Measurements from ENCODE around the gene CDC42BPA.

DNA sequence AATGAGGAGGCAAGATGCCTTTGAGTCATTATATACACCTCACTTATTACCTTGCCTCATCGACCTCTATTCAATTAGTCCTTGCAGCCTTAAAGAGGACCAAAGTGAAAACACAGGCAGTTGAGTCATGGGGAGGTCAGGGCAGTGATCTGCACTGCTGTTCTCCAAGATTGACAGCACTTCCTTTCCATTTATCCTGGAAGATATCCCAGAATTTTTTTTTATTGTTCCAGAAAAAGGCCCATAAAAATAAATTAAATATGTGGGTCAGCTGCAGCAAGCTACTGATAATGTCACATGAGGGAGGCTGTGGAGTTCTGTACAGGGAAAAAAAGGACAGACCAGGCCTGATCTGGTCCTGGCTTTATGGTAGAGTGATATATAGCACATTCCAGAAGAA is 33.2 kb upstream of the CDC42BPA start:
- TF ChIP-seq JUND (IDR thresholded peaks at IDR 0.05), result no peak
- TF ChIP-seq, protein P1, sequence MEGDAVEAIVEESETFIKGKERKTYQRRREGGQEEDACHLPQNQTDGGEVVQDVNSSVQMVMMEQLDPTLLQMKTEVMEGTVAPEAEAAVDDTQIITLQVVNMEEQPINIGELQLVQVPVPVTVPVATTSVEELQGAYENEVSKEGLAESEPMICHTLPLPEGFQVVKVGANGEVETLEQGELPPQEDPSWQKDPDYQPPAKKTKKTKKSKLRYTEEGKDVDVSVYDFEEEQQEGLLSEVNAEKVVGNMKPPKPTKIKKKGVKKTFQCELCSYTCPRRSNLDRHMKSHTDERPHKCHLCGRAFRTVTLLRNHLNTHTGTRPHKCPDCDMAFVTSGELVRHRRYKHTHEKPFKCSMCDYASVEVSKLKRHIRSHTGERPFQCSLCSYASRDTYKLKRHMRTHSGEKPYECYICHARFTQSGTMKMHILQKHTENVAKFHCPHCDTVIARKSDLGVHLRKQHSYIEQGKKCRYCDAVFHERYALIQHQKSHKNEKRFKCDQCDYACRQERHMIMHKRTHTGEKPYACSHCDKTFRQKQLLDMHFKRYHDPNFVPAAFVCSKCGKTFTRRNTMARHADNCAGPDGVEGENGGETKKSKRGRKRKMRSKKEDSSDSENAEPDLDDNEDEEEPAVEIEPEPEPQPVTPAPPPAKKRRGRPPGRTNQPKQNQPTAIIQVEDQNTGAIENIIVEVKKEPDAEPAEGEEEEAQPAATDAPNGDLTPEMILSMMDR (IDR thresholded peaks at IDR 0.05), result no peak
